Transverse colon (tissue), 4 donors: Measurements from ENCODE around the gene DCD. TPM values are rescaled to one million over a fixed set of nuclear protein-coding genes. Genes with fewer than 3 reads are reported as not detected.

Experiments used
- DNase-seq: peaks from one replicate; pipeline ENCODE4 v3.0.0-alpha.2; 2019
- H3K27ac ChIP-seq, 4 donors: fragments of 200-600 bp; sonication (generic); 2 replicates each; pipeline ENCODE4 v1.5.1; 2016 to 2018; ENCODE audit warnings: inconsistent platforms in 4 of 4
- H3K27me3 ChIP-seq: fragments of 200-600 bp; sonication (generic); 2 replicates; pipeline ENCODE4 v1.5.1; 2017; ENCODE audit warnings: inconsistent platforms
- H3K36me3 ChIP-seq, 4 donors: fragments of 200-600 bp; sonication (generic); 2 replicates each; pipeline ENCODE4 v1.5.1; 2017 to 2019; ENCODE audit warnings: inconsistent platforms in 4 of 4
- H3K4me1 ChIP-seq, 4 donors: fragments of 200-600 bp; sonication (generic); 2 replicates each; pipeline ENCODE4 v1.5.1; 2017 to 2020; ENCODE audit warnings: inconsistent platforms in 4 of 4
- H3K4me3 ChIP-seq, 4 donors: fragments of 200-600 bp; sonication (generic); 1 replicate in 1 of 4; 2 replicates in 3 of 4; pipeline versions ENCODE4 v1.5.1 to v1.6.1; 2017 to 2019; ENCODE audit warnings: inconsistent platforms in 4 of 4
- H3K9me3 ChIP-seq, 2 donors: fragments of 200-600 bp; sonication (generic); 2 replicates each; pipeline ENCODE4 v1.5.1; 2017 to 2019; ENCODE audit warnings: inconsistent platforms in 2 of 2
- CTCF ChIP-seq, 5 experiments: fragments of 200-600 bp in 3 of 5; fragments of 450-650 bp in 2 of 5; sonication (generic) in 3 of 5; IDR thresholded peaks; 1 replicate in 2 of 5; 2 replicates in 3 of 5; pipeline ENCODE4 v1.5.1; 2016 to 2017; ENCODE audit warnings: antibody characterized with exemption in 5 of 5, inconsistent platforms in 3 of 5, mild to moderate bottlenecking in 2 of 5, moderate library complexity in 1 of 5
- EP300 ChIP-seq: sonication (generic); formaldehyde crosslinking; IDR thresholded peaks from one replicate; pipeline ENCODE4 v1.6.1; 2017; ENCODE audit warnings: antibody characterized with exemption, low read depth
- POLR2A ChIP-seq: fragments of 450-650 bp; IDR thresholded peaks from one replicate; pipeline ENCODE4 v1.6.1; 2016; ENCODE audit warnings: antibody characterized with exemption, mild to moderate bottlenecking, moderate library complexity
- POLR2AphosphoS5 ChIP-seq, 3 donors: sonication (generic); formaldehyde crosslinking; IDR thresholded peaks; one replicate each; pipeline ENCODE4 v1.6.1; 2016; ENCODE audit warnings: antibody characterized with exemption in 3 of 3
- WGBS, 2 donors: methylation state at CpG; one replicate each; pipeline ENCODE4 v1.1.5; 2018; ENCODE audit warnings: low coverage in 1 of 2; 5-methylcytosine and 5-hydroxymethylcytosine counted together
- in situ Hi-C, 4 donors: fragments of 200-750 bp; cut with MboI; loops; one replicate each; pipeline versions ENCODE4 v1.15.0 to v1.15.1; 2017; ENCODE audit warnings: low sequenced_read_pairs in 3 of 4, low pct_ligation_motif_present in 1 of 4, low pct_unique_long_range_greater_than_20kb in 1 of 4
- intact Hi-C: fragments of 100-400 bp; cut with DNase I; formaldehyde crosslinking; loops from one replicate; pipeline ENCODE4 v1.15.1; 2023; ENCODE audit warnings: low total_unique reads
- total RNA-seq, 4 donors: library from RNA; depleted of rRNA; stranded (reverse); fragments of >200 nt; gene quantifications; one replicate each; pipeline ENCODE4 v1.1.0, GENCODE V29; 2016

Gene DCD
- total RNA-seq, 4 donors from 2014 or later, result not detected

DNA sequence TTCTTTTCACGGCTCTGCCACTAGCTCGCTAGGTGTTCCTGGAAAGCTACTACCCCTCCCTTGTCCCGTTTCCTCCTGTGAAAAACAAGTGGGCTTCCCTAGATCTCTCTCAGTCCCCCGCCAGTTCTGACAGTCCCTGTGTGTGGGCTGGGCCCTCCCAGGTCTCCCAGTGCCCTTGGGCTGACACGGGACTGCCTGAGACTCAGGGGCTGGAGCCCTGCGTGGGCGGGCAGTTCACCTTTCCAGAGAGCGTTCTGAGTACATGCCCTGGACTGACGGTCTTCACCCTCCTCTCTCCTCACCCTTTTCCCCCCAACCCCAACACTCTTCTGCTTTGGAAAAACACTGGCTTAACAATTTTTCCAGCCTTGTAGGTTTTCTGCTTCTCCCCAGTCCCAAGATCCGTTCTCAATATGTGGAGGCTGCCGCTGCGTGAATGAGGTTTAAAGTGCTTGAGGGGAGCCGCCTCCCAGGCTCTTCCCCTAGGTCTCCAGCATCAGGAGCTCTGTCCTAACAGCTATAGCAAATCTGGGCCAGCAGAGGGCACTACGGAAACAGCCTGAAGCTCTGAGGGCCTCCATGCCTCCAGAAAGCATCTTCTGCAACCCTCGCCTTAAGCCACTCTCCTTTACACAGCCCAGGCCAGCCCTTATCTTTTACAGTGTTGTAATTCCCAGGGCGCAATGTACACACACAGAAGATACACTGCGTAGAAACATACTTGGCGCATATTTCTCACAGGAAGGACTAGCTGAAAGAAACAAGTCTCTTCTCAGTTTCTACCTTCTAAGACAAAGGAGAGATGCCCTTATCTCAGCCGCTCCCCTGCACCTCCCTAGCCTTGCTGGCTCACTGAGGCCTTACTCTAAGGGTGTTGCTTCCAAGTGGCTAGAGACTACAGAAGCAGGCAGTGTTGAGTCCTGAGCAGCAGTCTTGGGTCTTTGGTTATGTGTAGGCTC, 10.4 kb upstream of the DCD start:
- DNase-seq, result peak; percentile 15
- H3K27ac ChIP-seq, result no peak overlapping the region
- TF ChIP-seq CTCF (IDR thresholded peaks at IDR 0.05), result peak in 4 of 5 experiments; percentile 13 to 39 (median 32)
- TF ChIP-seq EP300, result no peak
- intact Hi-C loops (no loop called here), in situ Hi-C loops (no loop called here)
- no peak overlapping the region for H3K4me3 ChIP-seq
- no peaks in the 10 kb centered on the region for H3K4me1 ChIP-seq
- no peaks in the 10 kb centered on the region for H3K36me3 ChIP-seq
- no peaks in the 10 kb centered on the region for H3K27me3 ChIP-seq
- no peaks in the 10 kb centered on the region for H3K9me3 ChIP-seq
- WGBS, 2 donors, result 41 to 58% methylated on average over 9 to 19 of the region's 19 CpGs

DNA sequence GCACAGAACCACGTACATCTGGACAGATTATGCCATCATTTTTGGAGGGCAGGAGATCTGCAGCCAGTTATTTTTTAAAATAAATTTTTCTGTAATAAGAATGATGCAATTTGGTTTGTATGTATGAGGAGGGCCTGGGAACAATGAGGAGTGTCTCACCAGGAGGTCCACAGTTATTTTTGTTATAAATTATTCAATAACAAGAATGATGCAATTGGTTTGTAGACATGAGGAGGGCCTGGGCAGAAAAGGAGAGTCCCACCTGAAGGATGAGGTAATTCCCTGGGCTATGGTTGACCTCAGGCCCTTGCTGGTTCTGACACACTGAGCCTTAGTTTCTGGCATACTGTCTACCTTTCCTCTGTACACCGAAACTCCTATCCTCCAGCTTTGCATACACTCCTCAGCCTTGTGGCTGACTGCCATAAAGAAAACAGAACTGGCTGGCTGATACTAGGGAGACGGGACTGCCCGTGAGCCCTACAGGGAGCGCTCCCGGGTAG, 9.0 kb upstream of the DCD start:
- H3K9me3 ChIP-seq, result no peaks in the 10 kb centered on the region
- TF ChIP-seq CTCF (IDR thresholded peaks at IDR 0.05) (no peak), POLR2AphosphoS5 (IDR thresholded peaks at IDR 0.05) (no peak), POLR2A (no peak), EP300 (no peak)
- intact Hi-C loops (no loop called here), in situ Hi-C loops (no loop called here)
- no peak overlapping the region for H3K4me3 ChIP-seq
- 33 to 79% methylated on average over 1 to 6 of the region's 6 CpGs for WGBS, 2 donors
- no peaks in the 10 kb centered on the region for H3K36me3 ChIP-seq
- no peak overlapping the region for H3K27ac ChIP-seq
- no peaks in the 10 kb centered on the region for H3K27me3 ChIP-seq
- no peaks in the 10 kb centered on the region for H3K4me1 ChIP-seq
- no peak for DNase-seq

DNA sequence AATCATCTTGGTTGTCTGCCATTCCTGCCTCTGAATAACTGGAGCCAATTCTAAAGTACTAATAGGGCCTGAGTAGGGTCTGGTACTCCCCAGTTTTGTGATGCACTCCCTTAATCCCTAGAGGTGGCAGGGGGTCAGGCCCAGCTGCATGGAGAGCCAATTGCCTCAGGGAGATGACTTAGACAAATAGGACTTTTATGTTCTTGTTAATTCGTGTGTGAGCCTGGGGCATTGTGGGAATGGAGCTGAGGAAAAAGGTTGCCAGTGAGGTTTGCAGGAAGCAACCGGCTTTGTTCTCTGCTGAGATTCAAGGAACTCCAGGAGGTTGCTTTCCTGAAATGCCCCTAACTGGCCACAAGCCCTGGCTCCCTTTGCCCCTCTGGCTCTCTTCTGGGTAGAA, 6.8 kb upstream of the DCD start:
- Histone ChIP-seq H3K36me3 (no peaks in the 10 kb centered on the region), H3K4me3 (no peak overlapping the region), H3K27me3 (peaks cover 1% of the 10 kb centered on the region), H3K4me1 (no peaks in the 10 kb centered on the region), H3K27ac (no peak overlapping the region), H3K9me3 (no peaks in the 10 kb centered on the region)
- in situ Hi-C loops, result no loop called here
- 32% methylated on average over 2 of the region's 2 CpGs; no CpG with 5 or more reads in 1 of the 2 donors for WGBS, 2 donors
- intact Hi-C loops, result no loop called here
- DNase-seq, result no peak
- TF ChIP-seq POLR2AphosphoS5 (IDR thresholded peaks at IDR 0.05) (no peak), EP300 (no peak), CTCF (IDR thresholded peaks at IDR 0.05) (no peak), POLR2A (no peak)

DNA sequence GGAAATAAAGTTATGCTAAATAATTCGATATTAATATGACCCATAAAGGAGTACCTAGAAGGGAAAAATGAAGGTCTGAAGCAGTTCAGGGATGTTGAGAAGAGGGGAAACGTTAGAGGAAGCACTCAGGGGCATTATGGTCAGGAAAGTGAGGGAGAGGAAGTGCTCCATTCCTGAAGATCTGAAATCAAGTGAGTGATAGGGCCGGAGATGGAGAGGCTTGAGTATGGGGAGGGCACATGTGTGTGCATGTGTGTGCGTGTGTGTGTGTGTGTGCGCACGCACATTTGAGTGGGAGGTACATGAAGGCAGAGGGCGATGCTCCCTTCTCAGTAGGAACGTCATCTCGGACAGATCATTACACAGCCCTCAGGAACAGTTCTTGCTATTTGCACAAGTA, 4.9 kb upstream of the DCD start:
- Histone ChIP-seq H3K4me3 (no peak overlapping the region), H3K36me3 (no peaks in the 10 kb centered on the region), H3K27ac (no peak overlapping the region), H3K4me1 (no peaks in the 10 kb centered on the region), H3K9me3 (no peaks in the 10 kb centered on the region), H3K27me3 (peaks cover 4% of the 10 kb centered on the region)
- DNase-seq, result no peak
- TF ChIP-seq CTCF (IDR thresholded peaks at IDR 0.05) (no peak), POLR2A (no peak), POLR2AphosphoS5 (IDR thresholded peaks at IDR 0.05) (no peak), EP300 (no peak)
- in situ Hi-C loops (no loop called here), intact Hi-C loops (no loop called here)
- WGBS, 2 donors, result 59 to 79% methylated on average over 4 to 9 of the region's 9 CpGs
